ENCODE data around the gene LCN9.
"Not testable (repeated sequence)": the region's sequence is repeated elsewhere in the genome, so short reads cannot be mapped to it uniquely, and the experiment has no call there.

Gene LCN9

GRCh38 chr9:135662758-135663450 is at the start of gene LCN9:
Gene LCN9 (plus strand): TSS chr9:135663309. CDS start chr9:135663322, 13 bp downstream.
- DNase-seq, result no peak

- no peak for DNase-seq
Measured at GRCh38 chr9:135613946-135614805, 48.9 kb upstream of the LCN9 start.

- DNase-seq, result no peak
Measured at GRCh38 chr9:135614821-135615665, 48.1 kb upstream of the LCN9 start.

- DNase-seq, result no peak
Measured at GRCh38 chr9:135615666-135616618, 47.2 kb upstream of the LCN9 start.

GRCh38 chr9:135616619-135617537 is 46.2 kb upstream of the LCN9 start:
- no peak for DNase-seq

GRCh38 chr9:135617538-135617900 is 45.6 kb upstream of the LCN9 start:
- DNase-seq, result no peak

- no peak for DNase-seq
Measured at GRCh38 chr9:135617991-135618411, 45.1 kb upstream of the LCN9 start.

GRCh38 chr9:135618866-135619598 is 44.1 kb upstream of the LCN9 start:
- no peak for DNase-seq

GRCh38 chr9:135619599-135619886 is 43.6 kb upstream of the LCN9 start:
- DNase-seq, result no peak

- DNase-seq, result no peak
Measured at GRCh38 chr9:135620558-135620957, 42.6 kb upstream of the LCN9 start.

GRCh38 chr9:135622415-135623020 is 40.6 kb upstream of the LCN9 start:
- no peak for DNase-seq

GRCh38 chr9:135624282-135624681 is 38.8 kb upstream of the LCN9 start:
- DNase-seq, result no peak

- DNase-seq, result no peak
Measured at GRCh38 chr9:135632841-135633240, 30.3 kb upstream of the LCN9 start.

GRCh38 chr9:135636930-135637530 is 26.1 kb upstream of the LCN9 start:
- DNase-seq, result not testable (repeated sequence)

- no peak for DNase-seq
Measured at GRCh38 chr9:135639196-135639595, 23.9 kb upstream of the LCN9 start, which contains the start of gene GLT6D1. Gene GLT6D1 (minus strand): TSS chr9:135639540. CDS start chr9:135639187, 353 bp downstream.

GRCh38 chr9:135641047-135641446 is 22.1 kb upstream of the LCN9 start:
- no peak for DNase-seq

GRCh38 chr9:135641745-135642144 is 21.4 kb upstream of the LCN9 start:
- no peak for DNase-seq

- DNase-seq, result no peak
Measured at GRCh38 chr9:135644631-135645218, 18.4 kb upstream of the LCN9 start.

- DNase-seq, result no peak
Measured at GRCh38 chr9:135647884-135648283, 15.2 kb upstream of the LCN9 start.

Measured in kidney glomerular epithelial cell (primary cell).